Suprapubic skin (tissue), 4 donors: ENCODE results near the gene SIPA1L3. TPM values are rescaled to one million over a fixed set of nuclear protein-coding genes. Genes with fewer than 3 reads are reported as not detected.
A peak's percentile ranks its signal among the peaks of the same experiment; 100 is the strongest.

Source experiments
- DNase-seq, 2 donors: peaks; one replicate each; pipeline ENCODE4 v3.0.0-alpha.2; 2019; ENCODE audit warnings: low spot score in 2 of 2
- H3K27ac ChIP-seq: fragments of 200-600 bp; sonication (generic); one replicate; pipeline ENCODE4 v1.5.1; 2019
- H3K27me3 ChIP-seq: fragments of 200-600 bp; sonication (generic); one replicate; pipeline ENCODE4 v1.5.1; 2019
- H3K36me3 ChIP-seq: fragments of 200-600 bp; sonication (generic); one replicate; pipeline ENCODE4 v1.5.1; 2019
- H3K4me1 ChIP-seq: fragments of 200-600 bp; sonication (generic); one replicate; pipeline ENCODE4 v1.5.1; 2019
- H3K4me3 ChIP-seq: fragments of 200-600 bp; sonication (generic); one replicate; pipeline ENCODE4 v1.5.1; 2019; ENCODE audit warnings: mild to moderate bottlenecking
- H3K9me3 ChIP-seq: fragments of 200-600 bp; sonication (generic); one replicate; pipeline ENCODE4 v1.5.1; 2019
- CTCF ChIP-seq, 2 donors: fragments of 200-600 bp in 1 of 2; fragments of 450-650 bp in 1 of 2; sonication (generic) in 1 of 2; IDR thresholded peaks; one replicate each; pipeline ENCODE4 v1.5.1; 2016 to 2019; ENCODE audit warnings: antibody characterized with exemption in 2 of 2, mild to moderate bottlenecking in 1 of 2, moderate library complexity in 1 of 2
- EP300 ChIP-seq: sonication (generic); formaldehyde crosslinking; IDR thresholded peaks from one replicate; pipeline ENCODE4 v1.6.1; 2017; ENCODE audit warnings: antibody characterized with exemption
- POLR2A ChIP-seq, 2 donors: fragments of 450-650 bp; IDR thresholded peaks; one replicate each; pipeline ENCODE4 v1.6.1; 2017; ENCODE audit warnings: antibody characterized with exemption in 2 of 2, mild to moderate bottlenecking in 2 of 2, moderate library complexity in 2 of 2
- POLR2AphosphoS5 ChIP-seq, 3 donors: sonication (generic); formaldehyde crosslinking; IDR thresholded peaks; one replicate each; pipeline ENCODE4 v1.6.1; 2017; ENCODE audit warnings: antibody characterized with exemption in 3 of 3
- WGBS: methylation state at CpG from one replicate; pipeline ENCODE4 v1.1.5; 2018; 5-methylcytosine and 5-hydroxymethylcytosine counted together
- total RNA-seq, 4 donors: library from RNA; depleted of rRNA; stranded (reverse); fragments of >200 nt; gene quantifications; one replicate each; pipeline ENCODE4 v1.1.0, GENCODE V29; 2016

Gene SIPA1L3
- total RNA-seq, 4 donors from 2014 or later: 52.6 to 92.1 (median 81.8) TPM

GRCh38 chr19:38047641-38048040 lies 140.6 kb downstream of the SIPA1L3 start:
- 82% methylated on average over 15 of the region's 15 CpGs for WGBS
- H3K27ac ChIP-seq: no peak overlapping the region
- no peak overlapping the region for H3K4me3 ChIP-seq
- H3K4me1 ChIP-seq: no peaks in the 10 kb centered on the region
- DNase-seq: no peak
- no peaks in the 10 kb centered on the region for H3K27me3 ChIP-seq
- H3K9me3 ChIP-seq: no peaks in the 10 kb centered on the region
- peaks cover 3% of the 10 kb centered on the region for H3K36me3 ChIP-seq
- TF ChIP-seq POLR2AphosphoS5 (IDR thresholded peaks at IDR 0.05) (no peak), CTCF (IDR thresholded peaks at IDR 0.05) (no peak), EP300 (no peak)

GRCh38 chr19:38049105-38049649 lies 142.2 kb downstream of the SIPA1L3 start:
- H3K27me3 ChIP-seq: no peaks in the 10 kb centered on the region
- no peaks in the 10 kb centered on the region for H3K9me3 ChIP-seq
- no peak overlapping the region for H3K4me3 ChIP-seq
- TF ChIP-seq CTCF (IDR thresholded peaks at IDR 0.05) (no peak), EP300 (no peak), POLR2A (IDR thresholded peaks at IDR 0.05) (no peak), POLR2AphosphoS5 (IDR thresholded peaks at IDR 0.05) (no peak)
- H3K36me3 ChIP-seq: peaks cover 3% of the 10 kb centered on the region
- no peaks in the 10 kb centered on the region for H3K4me1 ChIP-seq
- WGBS: 79% methylated on average over 10 of the region's 10 CpGs
- no peak for DNase-seq
- H3K27ac ChIP-seq: peak overlapping the region; percentile 25

- Histone ChIP-seq H3K27ac (no peak overlapping the region), H3K36me3 (no peaks in the 10 kb centered on the region), H3K27me3 (no peaks in the 10 kb centered on the region), H3K4me1 (peaks cover 12% of the 10 kb centered on the region), H3K4me3 (no peak overlapping the region), H3K9me3 (no peaks in the 10 kb centered on the region)
- DNase-seq: no peak
- 65% methylated on average over 9 of the region's 9 CpGs for WGBS
- no peak for TF ChIP-seq EP300
- TF ChIP-seq POLR2AphosphoS5 (IDR thresholded peaks at IDR 0.05): no peak
- no peak for TF ChIP-seq CTCF (IDR thresholded peaks at IDR 0.05)
- no peak for TF ChIP-seq POLR2A (IDR thresholded peaks at IDR 0.05)
These were observed 148.0 kb downstream of the SIPA1L3 start for GRCh38 chr19:38055010-38055409.

GRCh38 chr19:38055655-38056521 lies 148.9 kb downstream of the SIPA1L3 start:
- Histone ChIP-seq H3K27me3 (no peaks in the 10 kb centered on the region), H3K9me3 (no peaks in the 10 kb centered on the region), H3K4me3 (no peak overlapping the region), H3K36me3 (no peaks in the 10 kb centered on the region), H3K27ac (no peak overlapping the region), H3K4me1 (peaks cover 12% of the 10 kb centered on the region)
- DNase-seq: no peak
- TF ChIP-seq POLR2AphosphoS5 (IDR thresholded peaks at IDR 0.05) (no peak), EP300 (no peak), POLR2A (IDR thresholded peaks at IDR 0.05) (no peak), CTCF (IDR thresholded peaks at IDR 0.05) (no peak)
- 79% methylated on average over 18 of the region's 18 CpGs for WGBS

GRCh38 chr19:38056646-38057045 lies 149.6 kb downstream of the SIPA1L3 start:
- 96% methylated on average over 10 of the region's 10 CpGs for WGBS
- Histone ChIP-seq H3K9me3 (no peaks in the 10 kb centered on the region), H3K27ac (no peak overlapping the region), H3K4me3 (no peak overlapping the region), H3K4me1 (peaks cover 12% of the 10 kb centered on the region), H3K27me3 (no peaks in the 10 kb centered on the region), H3K36me3 (no peaks in the 10 kb centered on the region)
- TF ChIP-seq CTCF (IDR thresholded peaks at IDR 0.05): no peak
- DNase-seq: no peak
